Activated CD8-positive, alpha-beta memory T cell treated with anti-CD3 and anti-CD28 coated beads for 24 hours (primary cell): ENCODE data around the gene DAPK2.

ENCODE experiments used
- DNase-seq: peaks from one replicate; pipeline ENCODE4 v3.0.0-alpha.2; 2020

The DAPK2 gene

GRCh38 chr15:63994073-63994600, 52.1 kb downstream of the DAPK2 start:
- no peak for DNase-seq

GRCh38 chr15:63992300-63992699, 54.0 kb downstream of the DAPK2 start:
- DNase-seq, result no peak

- no peak for DNase-seq
Measured at GRCh38 chr15:63991706-63992105, 54.6 kb downstream of the DAPK2 start.

GRCh38 chr15:63990454-63990853, 55.8 kb downstream of the DAPK2 start:
- no peak for DNase-seq

GRCh38 chr15:63987796-63988378, 58.4 kb downstream of the DAPK2 start:
- DNase-seq, result no peak

GRCh38 chr15:63986751-63987341, 59.4 kb downstream of the DAPK2 start:
- DNase-seq, result no peak

GRCh38 chr15:63986185-63986680, 60.1 kb downstream of the DAPK2 start:
- no peak for DNase-seq

- no peak for DNase-seq
Measured at GRCh38 chr15:63985221-63986184, 60.8 kb downstream of the DAPK2 start.

- DNase-seq, result no peak
Measured at GRCh38 chr15:63984331-63984730, 62.0 kb downstream of the DAPK2 start.

GRCh38 chr15:63983061-63983711, 63.1 kb downstream of the DAPK2 start:
- no peak for DNase-seq

GRCh38 chr15:63982381-63982854, 63.9 kb downstream of the DAPK2 start:
- DNase-seq, result no peak

GRCh38 chr15:63981596-63982320, 64.5 kb downstream of the DAPK2 start:
- peak; percentile 38 for DNase-seq

- peak; percentile 30 for DNase-seq
Measured at GRCh38 chr15:63979262-63979793, 67.0 kb downstream of the DAPK2 start.

- peak; percentile 28 for DNase-seq
Measured at GRCh38 chr15:63978511-63979261, 67.6 kb downstream of the DAPK2 start.

- DNase-seq, result peak; percentile 37
Measured at GRCh38 chr15:63977119-63977518, 69.2 kb downstream of the DAPK2 start.

GRCh38 chr15:63974021-63974420, 72.3 kb downstream of the DAPK2 start:
- no peak for DNase-seq

- DNase-seq, result no peak
Measured at GRCh38 chr15:63973212-63974009, 72.9 kb downstream of the DAPK2 start.

- DNase-seq, result peak; percentile 48
Measured at GRCh38 chr15:63972801-63973200, 73.5 kb downstream of the DAPK2 start.

- DNase-seq, result no peak
Measured at GRCh38 chr15:63971904-63972303, 74.4 kb downstream of the DAPK2 start.

- peak; percentile 75 for DNase-seq
Measured at GRCh38 chr15:63971427-63971805, 74.9 kb downstream of the DAPK2 start.
